Left colon (tissue), 2 donors: ENCODE data around the gene ACAD9. TPM values are rescaled to one million over a fixed set of nuclear protein-coding genes. Genes with fewer than 3 reads are reported as not detected.

ENCODE experiments used
- total RNA-seq, 2 donors: library from RNA; stranded (reverse); fragmentation: NEBNext Ultra II Directional; extraction: Animal tissue kit (Norgen Biotek cat#: 25700); gene quantifications; one replicate each; pipeline ENCODE4 v1.2.1, GENCODE V29; 2021
- donor health status: DM: no; HTN: no; CAD: no.
- donor health status: DM: yes; HTN: yes; CAD: no.

ACAD9 gene
- total RNA-seq, 2 donors from 2014 or later: 33.0 to 44.8 TPM

Other genes with a start within 250 kb of the ACAD9 start
- gene RPN1, start 228.8 kb upstream of the ACAD9 start, total RNA-seq: 100 to 1,000 TPM; 167 to 202 TPM
- gene RAB7A, start 153.4 kb upstream of the ACAD9 start, total RNA-seq: 100 to 1,000 TPM; 254 to 307 TPM
- gene CFAP92, start 114.5 kb downstream of the ACAD9 start, total RNA-seq: 1 to 10 TPM; 2.1 to 2.9 TPM
- gene EFCC1, start 121.7 kb downstream of the ACAD9 start, total RNA-seq: 1 to 10 TPM; 1.7 to 3.7 TPM
- gene GP9, start 181.2 kb downstream of the ACAD9 start, total RNA-seq: under 1 TPM; 0.39 to 0.55 TPM
- gene RAB43, start 242.2 kb downstream of the ACAD9 start, total RNA-seq: 10 to 100 TPM; 28.7 to 30.4 TPM